GM21576 (cell line): ENCODE measurements around the gene GAS2.

Source experiments
- ATAC-seq: cut with Tn5 transposase; IDR thresholded peaks from one replicate; pipeline ENCODE4 v1.9.1; 2021; ENCODE audit warnings: mild to moderate bottlenecking, moderate library complexity; ENCODE audit not compliant: unreplicated experiment

The GAS2 gene

GRCh38 chr11:22785251-22785650, 118.8 kb downstream of the GAS2 start:
- ATAC-seq, result no peak

GRCh38 chr11:22786475-22786874, 120.1 kb downstream of the GAS2 start:
- peak; percentile 88 for ATAC-seq

- ATAC-seq, result no peak
These were observed 120.6 kb downstream of the GAS2 start for GRCh38 chr11:22787055-22787454.

GRCh38 chr11:22787551-22788162, 121.2 kb downstream of the GAS2 start:
- peak; percentile 41 for ATAC-seq

GRCh38 chr11:22792497-22792896, 126.1 kb downstream of the GAS2 start:
- ATAC-seq, result no peak

- ATAC-seq, result no peak
These were observed 129.5 kb downstream of the GAS2 start for GRCh38 chr11:22795914-22796313.

GRCh38 chr11:22797047-22797446, 130.6 kb downstream of the GAS2 start:
- no peak for ATAC-seq

GRCh38 chr11:22798901-22799300, 132.5 kb downstream of the GAS2 start:
- no peak for ATAC-seq

GRCh38 chr11:22800482-22800881, 134.1 kb downstream of the GAS2 start:
- ATAC-seq, result no peak

GRCh38 chr11:22802861-22803260, 136.4 kb downstream of the GAS2 start:
- ATAC-seq, result no peak

GRCh38 chr11:22807391-22807790, 141.0 kb downstream of the GAS2 start:
- no peak for ATAC-seq

- ATAC-seq, result peak; percentile 98
These were observed 141.6 kb downstream of the GAS2 start for GRCh38 chr11:22807855-22808570.

GRCh38 chr11:22808571-22809197, 142.3 kb downstream of the GAS2 start:
- ATAC-seq, result peak; percentile 30

GRCh38 chr11:22809893-22810292, 143.5 kb downstream of the GAS2 start:
- no peak for ATAC-seq

- no peak for ATAC-seq
These were observed 155.8 kb downstream of the GAS2 start for GRCh38 chr11:22822203-22822602.

- no peak for ATAC-seq
These were observed 162.0 kb downstream of the GAS2 start for GRCh38 chr11:22828373-22828772.

- ATAC-seq, result peak; percentile 94
These were observed 163.0 kb downstream of the GAS2 start, which contains the start of gene SVIP for GRCh38 chr11:22829231-22830081. SVIP (minus strand) TSS chr11:22829801; CDS start chr11:22829748, 53 bp downstream.

GRCh38 chr11:22830082-22830414, 163.6 kb downstream of the GAS2 start:
- ATAC-seq, result no peak

- no peak for ATAC-seq
These were observed 166.1 kb downstream of the GAS2 start for GRCh38 chr11:22832315-22833015.

GRCh38 chr11:22846726-22847125, 180.3 kb downstream of the GAS2 start:
- no peak for ATAC-seq

GRCh38 chr11:22851477-22851876, 185.1 kb downstream of the GAS2 start:
- ATAC-seq, result no peak
